Heart right ventricle (tissue), 16 donors: ENCODE data around the gene OSBPL5. TPM values are rescaled to one million over a fixed set of nuclear protein-coding genes. Genes with fewer than 3 reads are reported as not detected.

Experiments
- ATAC-seq, 8 donors: fragments of 200-7000 bp; cut with Tn5 transposase; one replicate each; pipeline ENCODE4 v1.9.1; 2020; ENCODE audit warnings: mild to moderate bottlenecking in 8 of 8, moderate library complexity in 8 of 8, moderate number of reproducible peaks in 1 of 8
- DNase-seq, 2 donors: peaks; one replicate each; pipeline ENCODE4 v3.0.0-alpha.2; 2020
- H3K27ac ChIP-seq, 10 donors: fragments of 200-600 bp; sonication (generic) in 2 of 10; one replicate each; pipeline versions ENCODE4 v1.5.0 to v1.8.0; 2020 to 2022; ENCODE audit warnings: mild to moderate bottlenecking in 3 of 10
- H3K27me3 ChIP-seq, 7 donors: fragments of 200-600 bp; one replicate each; pipeline ENCODE4 v1.8.0; 2021 to 2022; ENCODE audit warnings: mild to moderate bottlenecking in 2 of 7
- H3K36me3 ChIP-seq, 9 donors: fragments of 200-600 bp; sonication (generic) in 1 of 9; one replicate each; pipeline versions ENCODE4 v1.5.0 to v1.8.0; 2020 to 2022; ENCODE audit warnings: mild to moderate bottlenecking in 2 of 9
- H3K4me1 ChIP-seq, 9 donors: fragments of 200-600 bp; sonication (generic) in 1 of 9; one replicate each; pipeline versions ENCODE4 v1.5.0 to v1.8.0; 2020 to 2022; ENCODE audit warnings: mild to moderate bottlenecking in 4 of 9
- H3K4me3 ChIP-seq, 10 donors: fragments of 200-600 bp; sonication (generic) in 2 of 10; one replicate each; pipeline versions ENCODE4 v1.5.0 to v1.8.0; 2020 to 2022; ENCODE audit warnings: mild to moderate bottlenecking in 7 of 10, moderate library complexity in 2 of 10
- H3K9me3 ChIP-seq, 11 donors: fragments of 200-600 bp in 10 of 11; sonication (generic) in 2 of 11; one replicate each; pipeline versions ENCODE4 v1.5.0 to v1.8.0; 2013 to 2022; ENCODE audit warnings: mild to moderate bottlenecking in 2 of 11, control low read depth in 1 of 11, moderate library complexity in 1 of 11
- WGBS, 2 donors: extraction: QIAGEN DNeasy Blood & Tissue Kit; methylation state at CpG; one replicate each; pipeline ENCODE4 v1.1.7; 2013; ENCODE audit warnings: inconsistent platforms in 1 of 2; 5-methylcytosine and 5-hydroxymethylcytosine counted together
- intact Hi-C, 10 donors: fragments of 100-400 bp; cut with DNase I; formaldehyde crosslinking; loops; one replicate each; pipeline versions ENCODE4 v1.11.1 to v1.14.2; 2022
- polyA plus RNA-seq, 2 donors: library from polyadenylated mRNA; stranded (reverse); fragments of 200-250 nt; gene quantifications; one replicate each; pipeline ENCODE4 v1.2.3, GENCODE V29; 2013
- total RNA-seq, 10 donors: library from RNA; stranded (reverse); fragmentation: NEBNext Ultra II Directional in 3 of 10; extraction: Animal tissue kit (Norgen Biotek cat#: 25700) in 3 of 10; gene quantifications; one replicate each; pipeline versions ENCODE4 v1.2.1 to v1.2.4, GENCODE V29; 2021 to 2023
- TF ChIP-seq, protein P1 (sequence below), 9 donors: fragments of 200-600 bp; sonication (generic) in 2 of 9; IDR thresholded peaks; one replicate each; pipeline versions ENCODE4 v1.5.0 to v1.8.0; 2021 to 2022; ENCODE audit warnings: antibody characterized with exemption in 9 of 9, mild to moderate bottlenecking in 5 of 9, moderate library complexity in 1 of 9
- donor health status: Arrhythmogenic right ventricular cardiomyopathy.
- donor health status: ischemic (EF 13 %, LVEDD 7.1; RV severe dilation, severe dysfunction).
- donor health status: healthy with polysubstance abuse.
- donor health status: DM: no; HTN: yes; CAD: no.
- donor health status: DM: no; HTN: no; CAD: no.
- donor health status: ischemic (EF 25% LVEDD 6.9; RV normal size, moderate dysfunction).
- donor health status: ischemic (EF 25% LVEDD 5.7; RV mildly dilated, moderate dysfunction).
- donor health status: healthy.
- donor health status: DM: yes; HTN: yes; CAD: no.
- donor health status: Ischemic cardiomyopathy.
- donor health status: ischemic (EF 35%, LVEDD 5.7; RV mildly dilated, moderate dysfunction).
- donor health status: nonischemic (EF 11% LVEDD 7.7; RV severe dilation, severe dysfunction).
- donor health status: DM: yes; HTN: yes; CAD: no.
- donor health status: PGD.
- donor health status: ischemic (EF 29% LVEDD 5.4; RV normal size, mild dysfunction).
- donor health status: nonischemic (EF 23%, LVEDD 6.1; RV moderate dilation, normal function).

OSBPL5 gene
- total and polyA plus RNA-seq, 12 donors: 10.4 to 18.7 (median 15.5) TPM

DNA sequence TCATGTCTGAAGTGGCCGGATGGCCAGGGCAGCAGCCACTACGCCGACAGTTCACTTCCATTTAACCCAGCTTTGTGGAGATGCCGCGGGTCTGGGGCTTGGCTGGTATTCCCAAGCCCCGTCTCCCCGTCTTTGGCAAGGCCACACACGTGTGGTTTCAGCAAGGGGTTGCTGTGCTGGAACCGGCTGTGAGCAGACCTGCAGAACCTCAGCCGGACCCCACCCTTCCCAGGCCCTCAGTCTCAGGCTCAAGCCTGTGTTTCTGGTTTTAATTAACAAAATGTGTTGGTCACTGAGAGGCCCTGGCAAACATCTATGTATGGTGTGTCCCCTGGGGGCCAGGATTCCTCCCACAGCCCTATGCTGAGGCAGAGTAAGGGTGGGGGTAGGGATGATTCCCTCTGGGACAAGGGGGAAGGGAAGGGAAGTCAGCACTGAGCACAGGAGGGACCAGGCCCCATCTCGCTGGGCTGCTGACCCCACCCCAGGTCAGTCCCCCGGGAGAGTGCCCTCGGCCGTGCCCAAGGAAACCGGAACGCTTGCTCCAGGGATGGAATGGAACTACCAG lies 9.3 kb downstream of the OSBPL5 start:
- Histone ChIP-seq H3K27ac (peak overlapping the region in 9 of 10 donors; percentile 45 to 85 (median 52)), H3K27me3 (no peaks in the 10 kb centered on the region), H3K4me1 (peaks cover 18 to 87% (median 79%) of the 10 kb centered on the region in 9 donors), H3K36me3 (peaks cover 0 to 16% (median 0%) of the 10 kb centered on the region in 9 donors), H3K4me3 (peak overlapping the region in 6 of 10 donors; percentile 7 to 38 (median 22)), H3K9me3 (no peaks in the 10 kb centered on the region)
- intact Hi-C loops: loop anchor here in 1 of 10 donors (10.0 kb wide), 1 partner anchor 121 kb away; no protein-coding TSS in a partner anchor
- WGBS, 2 donors: 64 to 66% methylated on average over 16 of the region's 16 CpGs
- ATAC-seq: no peak
- DNase-seq: peak in 1 of 2 donors; percentile 17
- TF ChIP-seq, protein P1, sequence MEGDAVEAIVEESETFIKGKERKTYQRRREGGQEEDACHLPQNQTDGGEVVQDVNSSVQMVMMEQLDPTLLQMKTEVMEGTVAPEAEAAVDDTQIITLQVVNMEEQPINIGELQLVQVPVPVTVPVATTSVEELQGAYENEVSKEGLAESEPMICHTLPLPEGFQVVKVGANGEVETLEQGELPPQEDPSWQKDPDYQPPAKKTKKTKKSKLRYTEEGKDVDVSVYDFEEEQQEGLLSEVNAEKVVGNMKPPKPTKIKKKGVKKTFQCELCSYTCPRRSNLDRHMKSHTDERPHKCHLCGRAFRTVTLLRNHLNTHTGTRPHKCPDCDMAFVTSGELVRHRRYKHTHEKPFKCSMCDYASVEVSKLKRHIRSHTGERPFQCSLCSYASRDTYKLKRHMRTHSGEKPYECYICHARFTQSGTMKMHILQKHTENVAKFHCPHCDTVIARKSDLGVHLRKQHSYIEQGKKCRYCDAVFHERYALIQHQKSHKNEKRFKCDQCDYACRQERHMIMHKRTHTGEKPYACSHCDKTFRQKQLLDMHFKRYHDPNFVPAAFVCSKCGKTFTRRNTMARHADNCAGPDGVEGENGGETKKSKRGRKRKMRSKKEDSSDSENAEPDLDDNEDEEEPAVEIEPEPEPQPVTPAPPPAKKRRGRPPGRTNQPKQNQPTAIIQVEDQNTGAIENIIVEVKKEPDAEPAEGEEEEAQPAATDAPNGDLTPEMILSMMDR (IDR thresholded peaks at IDR 0.05): no peak

DNA sequence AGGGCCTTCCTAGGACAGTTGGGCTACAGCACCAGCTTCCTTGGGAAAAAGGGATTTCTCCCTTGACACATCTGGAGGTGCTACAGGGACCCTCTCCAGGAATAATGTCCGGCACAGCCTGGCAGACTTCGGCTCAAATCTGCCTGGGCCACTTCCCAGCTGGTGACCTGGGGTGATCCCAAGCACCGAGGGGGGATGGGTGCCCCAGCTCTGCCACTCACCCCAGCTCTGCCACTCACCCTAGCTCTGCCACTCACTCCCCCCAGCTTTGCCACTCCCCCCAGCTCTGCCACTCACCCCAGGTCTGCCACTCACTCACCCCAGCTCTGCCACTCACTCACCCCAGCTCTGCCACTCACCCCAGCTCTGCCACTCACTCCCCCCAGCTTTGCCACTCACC lies 9.9 kb downstream of the OSBPL5 start:
- Histone ChIP-seq H3K36me3 (peaks cover 0 to 16% (median 0%) of the 10 kb centered on the region in 9 donors), H3K9me3 (no peaks in the 10 kb centered on the region), H3K4me3 (no peak overlapping the region), H3K27ac (peak overlapping the region in 4 of 10 donors; percentile 60 to 85 (median 74)), H3K27me3 (no peaks in the 10 kb centered on the region), H3K4me1 (peaks cover 18 to 88% (median 78%) of the 10 kb centered on the region in 9 donors)
- intact Hi-C loops: loop anchor here in 1 of 10 donors (10.0 kb wide), 1 partner anchor 120 kb away; no protein-coding TSS in a partner anchor
- WGBS, 2 donors: 24 to 34% methylated on average over 3 of the region's 3 CpGs
- DNase-seq (peak in 1 of 2 donors; percentile 21), ATAC-seq (no peak)
- TF ChIP-seq, protein P1 (IDR thresholded peaks at IDR 0.05): no peak

DNA sequence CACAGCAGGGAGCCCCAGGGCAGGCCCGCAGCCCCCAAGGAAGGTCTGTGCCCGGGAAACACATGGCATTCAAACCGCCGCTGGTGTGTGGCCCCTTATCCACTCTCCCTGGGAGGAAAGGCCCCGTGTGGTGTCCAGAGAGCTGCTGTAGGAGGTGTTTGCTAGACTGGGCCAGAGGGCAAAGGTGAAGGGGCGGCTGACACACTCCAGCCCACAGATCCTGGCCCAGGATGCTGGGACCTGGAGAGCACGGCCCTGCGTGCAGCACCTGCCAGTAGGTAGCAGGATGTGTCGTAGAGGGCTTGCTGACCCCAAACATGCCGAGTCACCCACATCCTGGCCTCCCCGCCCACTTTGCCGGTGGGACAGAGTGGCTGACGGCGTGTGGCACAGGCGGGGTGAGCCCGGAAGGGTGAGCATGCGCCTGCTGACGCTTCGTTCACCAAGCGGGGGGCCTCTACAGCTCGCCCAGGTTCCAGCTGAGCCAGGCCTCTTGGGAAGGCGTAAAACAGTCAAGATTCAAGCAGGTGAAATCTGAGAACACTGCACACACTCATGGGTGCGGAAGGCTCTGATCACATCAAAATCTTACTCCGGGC lies 11.0 kb downstream of the OSBPL5 start:
- H3K4me1 ChIP-seq: peaks cover 14 to 88% (median 75%) of the 10 kb centered on the region in 9 donors
- peak in 1 of 2 donors; percentile 21 for DNase-seq
- intact Hi-C loops: loop anchor here in 1 of 10 donors (10.0 kb wide), 1 partner anchor 119 kb away; no protein-coding TSS in a partner anchor
- H3K4me3 ChIP-seq: peak overlapping the region in 1 of 10 donors; percentile 7
- TF ChIP-seq, protein P1 (IDR thresholded peaks at IDR 0.05): no peak
- peaks cover 0 to 16% (median 0%) of the 10 kb centered on the region in 9 donors for H3K36me3 ChIP-seq
- WGBS, 2 donors: 80 to 81% methylated on average over 24 of the region's 24 CpGs
- H3K9me3 ChIP-seq: no peaks in the 10 kb centered on the region
- H3K27me3 ChIP-seq: no peaks in the 10 kb centered on the region
- H3K27ac ChIP-seq: peak overlapping the region; percentile 12 to 85 (median 66)
- ATAC-seq: peak in 2 of 8 donors; percentile 1 to 3

DNA sequence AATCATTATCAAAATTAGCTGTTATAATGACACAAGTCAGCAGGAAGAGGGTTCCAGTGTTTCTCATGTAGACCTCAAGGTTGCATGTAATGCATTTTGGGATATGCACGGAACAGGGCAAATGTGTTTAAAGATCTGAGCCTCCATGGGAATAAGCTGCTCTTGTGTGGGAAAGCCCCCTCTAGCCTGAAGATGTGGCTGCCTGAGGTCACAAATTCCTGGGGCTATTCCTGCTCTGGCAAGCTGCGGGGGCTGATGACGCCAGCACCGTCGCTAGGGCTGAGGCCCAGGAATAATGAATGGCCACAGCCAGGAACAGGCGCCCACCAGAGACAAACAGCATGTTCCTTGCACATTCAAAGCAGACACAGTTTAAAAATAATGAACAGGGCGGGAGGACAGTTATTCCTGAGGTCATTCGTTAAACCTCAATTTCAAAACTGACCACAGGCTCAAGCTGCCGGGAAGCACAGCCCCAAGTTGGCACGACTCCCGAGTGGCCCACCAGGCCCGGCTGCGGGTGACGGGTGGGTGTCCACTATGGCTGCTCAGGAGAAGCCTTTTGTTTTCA lies 11.7 kb downstream of the OSBPL5 start:
- ATAC-seq (peak; percentile 46 to 84 (median 74)), DNase-seq (peak; percentile 67 to 74)
- Histone ChIP-seq H3K9me3 (no peaks in the 10 kb centered on the region), H3K27me3 (no peaks in the 10 kb centered on the region), H3K4me1 (peaks cover 13 to 88% (median 75%) of the 10 kb centered on the region in 9 donors), H3K4me3 (peak overlapping the region in 1 of 10 donors; percentile 7), H3K36me3 (peaks cover 0 to 16% (median 0%) of the 10 kb centered on the region in 9 donors), H3K27ac (peak overlapping the region; percentile 12 to 85 (median 66))
- intact Hi-C loops: loop anchor here in 1 of 10 donors (10.0 kb wide), 1 partner anchor 119 kb away; no protein-coding TSS in a partner anchor
- 44 to 54% methylated on average over 14 of the region's 14 CpGs for WGBS, 2 donors
- TF ChIP-seq, protein P1 (IDR thresholded peaks at IDR 0.05): no peak
